GM21423 (cell line): Measurements from ENCODE around the gene ARHGEF35.
"Not testable (repeated sequence)": the region's sequence is repeated elsewhere in the genome, so short reads cannot be mapped to it uniquely, and the experiment has no call there.

ENCODE experiments used
- ATAC-seq: cut with Tn5 transposase; IDR thresholded peaks from one replicate; pipeline ENCODE4 v1.9.1; 2021; ENCODE audit warnings: mild to moderate bottlenecking, moderate library complexity; ENCODE audit not compliant: unreplicated experiment

Gene ARHGEF35

GRCh38 chr7:144195212-144195872, at the start of gene ARHGEF35:
Gene ARHGEF35, minus strand, starts transcription at chr7:144195833. Its CDS starts 7,450 bp downstream, at chr7:144188383.
- peak; percentile 76 for ATAC-seq

DNA sequence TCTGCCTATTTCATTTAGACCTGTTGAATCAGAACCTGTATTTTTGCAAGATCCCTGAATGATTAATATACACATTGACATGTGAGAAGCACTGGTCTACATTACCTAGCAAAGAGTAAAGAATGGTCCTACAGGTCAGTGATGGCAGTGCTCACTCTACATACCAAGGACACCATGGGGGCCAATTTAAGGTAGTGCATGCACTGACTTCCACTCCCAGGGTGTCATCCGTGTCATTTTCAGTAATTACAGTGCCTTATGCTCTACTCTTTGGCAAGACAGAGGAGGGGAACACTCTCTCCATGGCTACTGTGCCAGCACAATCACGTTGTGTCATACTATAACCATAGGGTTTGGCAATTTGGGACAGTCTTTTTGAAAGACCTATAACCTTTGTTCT, 49.7 kb upstream of the ARHGEF35 start:
- not testable (repeated sequence) for ATAC-seq

DNA sequence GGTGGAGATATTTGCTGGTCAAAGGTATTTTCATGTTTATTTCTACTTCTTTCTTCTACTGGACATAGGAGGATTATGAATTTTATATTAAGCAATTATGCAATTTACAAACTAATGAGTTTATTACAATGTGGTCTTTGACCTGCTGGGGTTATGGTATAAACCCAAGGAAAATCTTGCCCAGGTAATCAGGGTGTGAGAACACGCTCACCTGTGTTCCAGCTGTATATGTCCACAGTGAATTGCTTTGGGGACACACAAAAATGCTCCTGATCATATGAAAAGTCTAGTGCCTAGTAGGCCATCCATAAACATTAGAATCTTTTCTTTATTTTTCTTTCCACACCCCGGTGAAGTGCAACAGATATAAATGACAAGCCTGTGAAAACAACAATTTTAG, 43.7 kb upstream of the ARHGEF35 start, which contains the start of gene OR2A42:
Gene OR2A42 (minus strand): TSS at position 241 of the 400 bp plus-strand sequence. CDS start 6,762 bp downstream, outside the sequence.
- ATAC-seq, result not testable (repeated sequence)

DNA sequence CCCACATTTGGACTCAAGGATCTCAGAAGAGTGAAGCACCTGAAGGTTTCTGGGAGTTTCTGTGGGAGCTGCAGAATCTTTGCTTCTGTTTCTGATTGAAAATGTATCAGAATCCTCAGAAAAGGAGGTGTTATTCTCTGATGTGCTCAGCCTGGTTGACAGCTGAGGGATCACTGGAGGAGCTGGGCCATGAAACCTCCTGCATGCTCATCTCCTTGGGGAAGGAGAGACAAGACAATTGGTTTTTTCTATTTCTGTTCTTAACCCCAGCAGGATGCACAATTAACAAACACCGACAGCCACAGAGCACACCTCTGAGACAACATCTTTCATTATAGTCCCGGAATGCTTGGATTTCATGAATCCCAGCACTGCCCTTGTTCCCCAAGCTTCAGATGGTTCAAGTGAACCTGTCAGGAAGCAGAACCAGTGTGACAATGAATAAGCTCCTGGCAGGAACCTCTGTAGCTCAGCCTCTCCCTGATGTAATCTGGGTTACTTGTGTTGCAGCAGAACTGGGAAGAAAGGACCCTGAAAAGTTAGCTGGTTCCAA, 43.0 kb upstream of the ARHGEF35 start:
- ATAC-seq, result not testable (repeated sequence)

GRCh38 chr7:144233039-144233438, 37.4 kb upstream of the ARHGEF35 start:
- ATAC-seq, result not testable (repeated sequence)

DNA sequence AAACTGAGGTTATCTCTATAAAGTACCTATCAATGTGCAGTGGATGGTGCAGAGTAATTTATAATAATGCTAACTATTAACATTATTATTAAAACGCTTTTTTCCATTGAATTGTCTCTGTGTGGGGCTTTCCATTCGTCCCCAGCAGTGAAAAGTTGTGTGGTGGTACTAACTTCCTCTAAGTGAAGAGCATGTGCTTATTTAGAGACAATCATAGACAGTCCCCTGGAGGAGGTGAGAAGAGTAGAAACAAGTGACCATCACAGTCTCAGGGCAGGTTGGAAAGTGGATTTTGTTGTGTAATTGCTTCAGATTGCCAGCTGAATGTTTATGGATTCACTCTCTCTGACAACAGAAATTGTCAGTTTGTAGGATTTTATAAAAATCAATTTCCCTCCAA, 35.4 kb upstream of the ARHGEF35 start:
- ATAC-seq, result not testable (repeated sequence)

DNA sequence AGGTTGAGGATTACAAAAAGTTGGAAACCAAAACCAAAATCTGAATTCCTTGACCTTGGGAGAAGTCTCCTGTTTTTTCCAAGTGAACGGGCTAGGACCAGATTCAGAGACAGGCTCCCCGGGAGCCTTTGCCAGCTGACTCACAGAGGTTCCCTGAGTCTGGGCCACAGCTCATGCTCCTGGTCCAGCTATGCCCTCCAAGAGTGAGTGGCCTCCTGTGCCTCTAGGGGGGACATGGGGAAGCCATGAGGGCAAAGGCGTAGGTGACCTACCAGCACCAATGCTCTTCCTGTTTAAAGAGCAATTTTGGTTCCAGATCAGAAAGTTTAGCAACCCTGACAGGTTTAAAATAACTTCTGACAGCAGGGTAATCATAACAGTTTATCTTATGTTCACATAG, 33.2 kb upstream of the ARHGEF35 start:
- not testable (repeated sequence) for ATAC-seq

- not testable (repeated sequence) for ATAC-seq
These were observed 31.2 kb upstream of the ARHGEF35 start for GRCh38 chr7:144226866-144227265.

GRCh38 chr7:144223675-144224074, 28.0 kb upstream of the ARHGEF35 start:
- ATAC-seq, result not testable (repeated sequence)

- ATAC-seq, result not testable (repeated sequence)
These were observed 24.9 kb upstream of the ARHGEF35 start for GRCh38 chr7:144220531-144220930.

DNA sequence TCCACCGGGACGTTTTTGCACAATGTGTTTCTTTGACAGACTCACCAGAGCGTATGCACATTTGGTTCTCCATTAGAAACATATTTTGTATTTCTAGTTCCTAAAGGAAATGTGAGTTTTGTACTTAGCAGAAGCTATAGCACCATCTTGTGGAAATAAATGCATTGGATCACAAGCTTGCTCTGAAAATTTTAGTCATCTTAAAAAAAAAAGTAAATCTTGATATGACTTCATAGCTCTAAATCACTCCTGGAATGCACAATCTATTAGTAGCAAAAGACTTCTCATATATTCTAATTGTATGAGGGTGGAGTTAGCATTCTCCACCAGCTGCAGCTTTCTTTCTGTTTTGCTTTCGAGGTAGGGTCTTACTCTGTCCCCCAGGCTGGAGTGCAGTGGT, 23.5 kb upstream of the ARHGEF35 start:
- ATAC-seq, result not testable (repeated sequence)

- ATAC-seq, result not testable (repeated sequence)
These were observed 22.9 kb upstream of the ARHGEF35 start for GRCh38 chr7:144218581-144218980.

DNA sequence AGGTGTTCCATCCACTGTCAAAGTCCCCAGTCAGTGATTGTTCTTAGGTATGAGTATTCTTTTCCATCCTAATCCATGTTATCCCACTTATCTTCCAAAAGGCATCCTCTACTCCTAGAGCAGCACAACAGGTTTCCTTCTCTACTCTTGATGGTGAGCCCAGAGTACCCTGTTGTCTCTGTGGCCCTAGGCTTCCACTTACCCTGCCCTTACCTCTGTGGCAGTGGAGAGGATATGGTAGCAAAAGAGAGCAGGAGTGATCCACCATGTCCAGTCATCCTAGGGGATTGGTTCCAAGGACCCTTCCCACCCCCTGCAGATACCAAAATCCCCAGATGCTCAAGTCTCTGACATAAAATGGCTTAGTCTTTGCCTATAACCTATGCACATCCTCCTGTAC, 21.6 kb upstream of the ARHGEF35 start:
- ATAC-seq, result not testable (repeated sequence)

GRCh38 chr7:144205306-144205705, 9.7 kb upstream of the ARHGEF35 start:
- ATAC-seq, result not testable (repeated sequence)

GRCh38 chr7:144203086-144203485, 7.5 kb upstream of the ARHGEF35 start:
- ATAC-seq, result not testable (repeated sequence)

DNA sequence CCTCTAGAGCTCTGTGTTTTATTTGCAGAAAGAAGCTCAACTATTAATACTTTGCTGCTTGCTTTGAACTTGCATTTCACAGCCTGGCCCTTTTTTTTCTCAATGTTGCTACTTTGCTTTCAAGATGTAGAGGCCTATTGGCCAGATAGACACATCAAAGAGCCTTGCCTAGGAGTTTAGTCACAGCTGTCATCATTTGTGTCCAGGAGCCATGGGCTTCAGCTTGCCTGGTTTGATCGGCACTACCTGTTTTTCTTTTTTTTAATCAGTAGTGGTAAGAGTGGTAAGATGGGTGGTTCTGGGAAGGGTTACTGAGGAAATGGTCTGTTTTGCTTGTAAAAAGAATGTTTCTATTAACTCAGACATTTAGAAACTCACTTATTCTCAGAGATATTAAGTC, 6.3 kb upstream of the ARHGEF35 start:
- peak; percentile 34 for ATAC-seq

DNA sequence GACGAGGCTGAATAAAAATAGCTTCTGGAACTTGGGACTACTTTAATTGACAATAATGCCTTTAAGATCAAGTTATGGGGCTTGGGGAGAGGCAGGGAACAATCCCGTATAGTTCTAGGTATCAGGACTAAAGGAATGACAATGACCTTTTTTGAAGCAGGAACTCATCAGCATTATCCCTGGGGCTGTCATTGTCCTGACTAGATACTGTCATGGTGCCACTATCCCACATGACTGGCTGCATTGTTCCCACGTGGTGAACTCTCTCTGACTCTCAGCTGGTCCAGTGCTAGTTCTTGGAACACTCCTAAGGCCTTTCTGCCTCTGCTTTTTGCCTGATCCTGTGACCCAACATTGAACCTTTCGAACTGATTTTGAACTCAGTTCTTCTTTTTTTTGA, 3.3 kb upstream of the ARHGEF35 start:
- not testable (repeated sequence) for ATAC-seq

- not testable (repeated sequence) for ATAC-seq
These were observed 1.2 kb downstream of the ARHGEF35 start for GRCh38 chr7:144194453-144194852.

DNA sequence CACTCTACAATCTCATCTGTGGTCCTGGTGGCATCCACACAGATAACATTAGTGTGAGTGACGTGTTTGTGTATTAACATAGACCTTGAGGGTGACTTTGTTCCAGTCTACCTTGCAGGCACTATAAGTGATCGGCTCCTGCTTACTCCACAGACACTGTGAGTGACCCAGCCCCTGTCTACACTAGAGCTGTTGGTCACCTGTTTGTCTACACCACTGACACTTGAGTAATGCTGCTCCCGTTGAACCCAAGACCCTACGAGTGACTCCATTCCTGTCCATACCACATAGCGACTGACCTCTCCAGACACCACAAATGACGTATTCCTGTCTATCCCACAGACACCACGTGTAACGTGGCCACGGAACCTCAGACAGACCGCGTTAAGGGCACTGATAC, 1.9 kb downstream of the ARHGEF35 start:
- not testable (repeated sequence) for ATAC-seq

DNA sequence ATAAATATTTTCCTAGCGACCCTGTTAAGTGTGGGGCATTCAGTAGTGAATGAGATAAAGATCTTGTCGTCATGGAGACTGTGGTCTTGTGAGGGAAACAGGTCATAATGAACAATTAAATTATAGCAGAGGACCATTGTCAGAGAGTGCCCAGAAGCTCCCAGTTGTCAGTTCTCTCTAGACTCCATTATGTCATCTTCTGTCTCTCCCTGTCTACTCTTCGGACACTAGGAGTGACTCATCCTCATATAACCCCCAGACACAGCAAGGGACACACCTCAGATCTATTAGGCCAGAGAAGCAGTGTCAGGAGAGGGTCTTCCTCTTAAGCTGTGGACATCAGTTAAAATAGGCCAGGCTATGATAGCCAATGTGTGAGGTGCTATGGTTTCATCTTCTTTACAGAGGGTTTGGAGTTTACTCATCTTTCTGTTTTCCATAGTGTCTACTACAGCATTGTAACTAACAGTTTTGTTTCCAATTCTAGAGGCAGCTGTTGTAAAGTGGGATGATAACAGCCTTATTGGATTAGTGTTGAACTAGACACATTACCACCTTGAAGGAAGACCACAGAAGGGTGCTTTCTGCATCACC, 7.0 kb downstream of the ARHGEF35 start:
- not testable (repeated sequence) for ATAC-seq

- ATAC-seq, result not testable (repeated sequence)
These were observed 7.8 kb downstream of the ARHGEF35 start for GRCh38 chr7:144187848-144188247.

GRCh38 chr7:144183166-144183565, 12.5 kb downstream of the ARHGEF35 start, which contains the start of gene CTAGE4:
Gene CTAGE4, plus strand, starts transcription at chr7:144183466. Its CDS starts 38 bp downstream, at chr7:144183504.
- not testable (repeated sequence) for ATAC-seq
